Adipose tissue (tissue), 3 donors: ENCODE results near the gene HDAC1. TPM values are rescaled to one million over a fixed set of nuclear protein-coding genes. Genes with fewer than 3 reads are reported as not detected.

Source experiments
- H3K27ac ChIP-seq: one replicate; pipeline ENCODE4 v1.5.1; 2013; ENCODE audit warnings: low read depth, low read length
- WGBS, 3 donors: extraction: QIAGEN DNeasy Blood & Tissue Kit; methylation state at CpG; one replicate each; pipeline ENCODE4 v1.1.7; 2013; 5-methylcytosine and 5-hydroxymethylcytosine counted together
- polyA plus RNA-seq, 3 donors: library from polyadenylated mRNA; stranded (reverse); fragments of 200-250 nt; gene quantifications; one replicate each; pipeline ENCODE4 v1.2.3, GENCODE V29; 2013
- donor health status: healthy with polysubstance abuse.
- donor health status: Bipolar disorder and iron deficiency.
- donor health status: healthy.

HDAC1 gene
- polyA plus RNA-seq, 3 donors, result 35.3 to 43.9 (median 42.1) TPM

- 25 to 82% (median 72%) methylated on average over 2 of the region's 2 CpGs for WGBS, 3 donors
- H3K27ac ChIP-seq, result no peak overlapping the region
These were observed 20.0 kb downstream of the HDAC1 start for GRCh38 chr1:32311709-32312393.

- H3K27ac ChIP-seq, result no peak overlapping the region
- 71 to 83% (median 73%) methylated on average over 3 of the region's 3 CpGs for WGBS, 3 donors
These were observed 25.0 kb downstream of the HDAC1 start for GRCh38 chr1:32316903-32317277.

GRCh38 chr1:32318127-32318869, 26.4 kb downstream of the HDAC1 start:
- no peak overlapping the region for H3K27ac ChIP-seq
- WGBS, 3 donors, result 95 to 96% (median 95%) methylated on average over 10 of the region's 10 CpGs

GRCh38 chr1:32321712-32322291, 29.9 kb downstream of the HDAC1 start:
- WGBS, 3 donors, result 12 to 51% (median 40%) methylated on average over 5 of the region's 5 CpGs
- H3K27ac ChIP-seq, result no peak overlapping the region

- 94 to 96% (median 96%) methylated on average over 10 to 11 of the region's 11 CpGs for whole genome bisulfite sequencing, 3 donors
- H3K27ac ChIP-seq, result no peak overlapping the region
These were observed 35.3 kb downstream of the HDAC1 start for GRCh38 chr1:32327204-32327603.

- H3K27ac ChIP-seq, result no peak overlapping the region
- 91 to 93% (median 91%) methylated on average over 4 of the region's 4 CpGs for WGBS, 3 donors
These were observed 38.1 kb downstream of the HDAC1 start for GRCh38 chr1:32329931-32330466.

GRCh38 chr1:32330558-32331151, 38.8 kb downstream of the HDAC1 start:
- no peak overlapping the region for H3K27ac ChIP-seq
- 88 to 93% (median 90%) methylated on average over 12 of the region's 12 CpGs for WGBS, 3 donors

- WGBS, 3 donors, result 88 to 92% (median 89%) methylated on average over 12 of the region's 12 CpGs
- no peak overlapping the region for H3K27ac ChIP-seq
These were observed 39.7 kb downstream of the HDAC1 start for GRCh38 chr1:32331549-32331948.

GRCh38 chr1:32332290-32333079, 40.6 kb downstream of the HDAC1 start:
- no peak overlapping the region for H3K27ac ChIP-seq

GRCh38 chr1:32333251-32333963, 41.5 kb downstream of the HDAC1 start:
- 80 to 87% (median 85%) methylated on average over 3 of the region's 3 CpGs for WGBS, 3 donors
- H3K27ac ChIP-seq, result no peak overlapping the region

More at GRCh38 chr1:32332290-32333079, 40.6 kb downstream of the HDAC1 start:
- 83 to 95% (median 88%) methylated on average over 3 of the region's 3 CpGs for WGBS, 3 donors

- H3K27ac ChIP-seq, result no peak overlapping the region
- WGBS, 3 donors, result 45 to 74% (median 51%) methylated on average over 9 of the region's 9 CpGs
These were observed 42.5 kb downstream of the HDAC1 start for GRCh38 chr1:32334274-32334861.

- no peak overlapping the region for H3K27ac ChIP-seq
- 2 to 5% (median 3%) methylated on average over 41 to 46 of the region's 46 CpGs for WGBS, 3 donors
These were observed 43.1 kb downstream of the HDAC1 start for GRCh38 chr1:32334864-32335534.

- 0% methylated on average over 12 to 33 of the region's 34 CpGs for WGBS, 3 donors
These were observed 43.6 kb downstream of the HDAC1 start for GRCh38 chr1:32335535-32335789.

GRCh38 chr1:32335790-32336590, 44.1 kb downstream of the HDAC1 start, which contains the start of gene MARCKSL1:
Gene MARCKSL1 (minus strand): TSS chr1:32336233. CDS start chr1:32336033, 200 bp downstream.
- WGBS, 3 donors, result 1 to 3% (median 1%) methylated on average over 49 to 93 of the region's 95 CpGs
- H3K27ac ChIP-seq, result no peak within 1 kb of the TSS

More at GRCh38 chr1:32335535-32335789, 43.6 kb downstream of the HDAC1 start:
- no peak overlapping the region for H3K27ac ChIP-seq

GRCh38 chr1:32336591-32336932, 44.7 kb downstream of the HDAC1 start:
- WGBS, 3 donors, result 20 to 61% (median 28%) methylated on average over 15 of the region's 15 CpGs
- H3K27ac ChIP-seq, result no peak overlapping the region
